SW480 (cell line): ENCODE data around the gene KRT15.

Source experiments
- DNase-seq: peaks from one replicate; pipeline ENCODE4 v3.0.0-alpha.2; 2016; ENCODE audit warnings: low spot score

Gene KRT15

DNA sequence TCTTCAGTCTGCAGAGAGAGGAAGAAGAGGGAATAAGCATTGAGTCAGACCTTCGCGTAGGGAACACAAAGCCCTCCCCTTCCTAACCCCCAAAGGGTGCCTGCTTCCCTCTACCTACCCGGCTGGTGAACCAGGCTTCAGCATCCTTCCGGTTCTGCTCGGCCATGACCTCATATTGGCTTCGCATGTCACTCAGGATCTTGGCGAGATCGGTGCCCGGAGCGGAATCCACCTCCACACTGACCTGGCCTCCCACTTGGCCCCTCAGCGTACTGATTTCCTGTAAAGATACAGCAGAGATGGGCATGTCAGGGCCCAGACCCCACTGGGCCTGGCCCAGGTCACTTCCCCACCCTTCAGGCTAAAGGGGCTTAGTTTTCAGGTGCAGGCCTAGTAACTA, 5.6 kb upstream of the KRT15 start:
- DNase-seq, result no peak

DNA sequence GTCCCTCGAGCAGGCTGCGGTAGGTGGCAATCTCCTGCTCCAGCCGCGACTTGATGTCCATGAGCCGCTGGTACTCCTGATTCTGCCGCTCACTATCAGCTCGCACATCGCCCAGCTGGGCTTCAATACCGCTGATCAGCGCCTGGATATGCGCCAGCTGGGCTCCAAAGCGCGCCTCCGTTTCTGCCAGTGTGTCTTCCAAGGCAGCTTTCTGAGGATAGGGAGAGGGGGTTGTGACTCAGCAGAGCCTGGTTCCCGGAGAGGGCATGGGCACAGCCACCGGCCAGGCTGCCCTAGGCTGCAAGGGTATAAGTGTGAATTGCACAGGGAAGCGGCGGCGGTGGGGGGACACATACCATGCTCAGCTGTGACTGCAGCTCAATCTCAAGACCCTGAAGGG, 5.1 kb upstream of the KRT15 start:
- peak; percentile 66 for DNase-seq

DNA sequence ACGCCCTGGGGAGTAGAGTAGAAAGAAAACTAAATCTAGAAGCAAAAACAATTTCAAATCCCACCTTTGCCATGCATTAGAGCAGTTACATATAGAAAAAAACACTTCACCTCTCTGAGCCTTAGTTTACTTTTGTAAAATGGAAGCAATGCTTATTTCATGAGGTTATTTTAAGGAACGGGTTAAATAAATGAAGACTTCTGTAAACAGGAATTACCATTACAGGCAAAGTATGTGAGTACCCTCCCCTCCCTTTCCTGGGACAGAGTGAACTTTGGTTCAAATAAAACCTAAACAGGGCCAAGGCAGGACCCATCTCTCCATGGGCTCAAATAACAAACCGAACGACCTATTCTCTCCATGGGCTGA, 4.5 kb upstream of the KRT15 start:
- DNase-seq, result no peak

DNA sequence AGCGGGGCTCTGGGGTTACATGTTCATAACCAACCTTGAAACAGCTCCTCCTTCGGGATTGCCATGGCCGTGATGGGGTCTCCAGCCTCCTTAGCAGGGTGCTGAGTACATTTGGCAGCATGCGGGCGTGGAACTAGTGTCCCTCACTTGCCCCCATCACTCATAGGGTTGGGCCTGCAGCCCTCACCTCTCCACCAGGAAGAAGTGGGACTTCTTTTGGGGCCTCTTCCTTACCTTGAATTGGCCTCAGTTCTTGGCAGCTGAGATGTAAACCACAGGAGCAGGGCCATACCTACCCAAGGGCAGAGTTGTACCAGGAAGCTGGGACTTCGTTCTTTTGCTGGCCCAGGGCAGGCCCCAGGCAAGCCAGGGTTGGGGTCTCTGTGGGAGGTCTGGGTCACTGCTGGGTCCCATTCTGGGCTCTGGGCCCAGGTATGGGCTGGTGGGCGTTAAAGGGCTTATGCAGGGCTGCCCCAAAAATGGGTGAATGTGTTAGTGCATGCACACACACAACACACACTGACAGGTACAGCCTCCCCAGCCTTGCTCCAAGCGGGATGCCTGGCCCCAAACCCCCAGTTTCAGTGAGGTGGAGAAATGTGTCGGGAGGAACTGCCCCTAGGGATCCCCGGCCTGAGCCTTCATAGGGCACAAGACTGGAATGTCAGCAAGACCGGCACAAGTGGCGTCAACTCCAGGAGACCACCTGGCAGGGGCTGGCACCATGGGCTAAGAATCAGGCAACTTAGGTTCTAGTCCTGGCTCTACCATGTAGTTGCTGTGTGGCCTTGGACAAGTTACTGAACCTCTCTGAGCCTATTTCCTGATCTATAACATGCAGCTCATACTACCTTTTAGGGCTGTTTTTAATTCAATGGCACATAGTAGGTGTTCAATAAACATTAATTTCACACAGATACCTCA, 3.9 kb upstream of the KRT15 start:
- DNase-seq, result peak; percentile 82

DNA sequence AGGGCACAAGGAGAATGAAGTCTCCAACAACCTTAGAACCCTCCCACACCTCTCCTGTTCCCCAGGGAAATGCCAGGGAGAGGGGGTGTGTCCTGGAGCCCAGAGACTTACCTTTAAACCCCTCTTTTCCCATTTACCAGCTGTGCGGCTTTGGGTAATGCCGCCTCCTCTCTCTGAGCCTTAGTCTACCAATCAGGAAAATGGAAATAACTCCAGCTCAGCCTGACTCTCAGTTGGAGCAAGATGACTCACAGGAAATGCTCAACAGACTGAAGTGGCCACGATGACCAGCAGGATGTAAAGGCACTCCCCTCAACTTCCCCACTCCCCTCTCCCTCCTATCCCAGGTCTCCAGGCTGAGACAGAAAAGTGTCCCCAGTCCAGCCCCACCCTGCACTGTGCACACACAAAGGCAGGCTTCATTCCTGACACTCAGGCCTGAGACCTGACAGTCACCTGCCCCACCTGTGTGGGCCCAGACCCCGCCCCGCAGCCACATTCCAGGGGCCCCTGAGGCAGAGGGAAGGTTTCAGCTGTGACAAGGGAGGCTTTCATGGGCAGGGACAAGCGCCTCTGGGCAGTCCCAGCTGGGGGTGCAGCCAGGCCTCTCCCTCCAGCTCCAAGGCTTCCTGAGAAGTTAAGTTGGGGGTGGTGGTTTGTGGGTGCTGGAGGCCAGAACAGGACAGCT, 3.0 kb upstream of the KRT15 start:
- DNase-seq, result peak; percentile 99

DNA sequence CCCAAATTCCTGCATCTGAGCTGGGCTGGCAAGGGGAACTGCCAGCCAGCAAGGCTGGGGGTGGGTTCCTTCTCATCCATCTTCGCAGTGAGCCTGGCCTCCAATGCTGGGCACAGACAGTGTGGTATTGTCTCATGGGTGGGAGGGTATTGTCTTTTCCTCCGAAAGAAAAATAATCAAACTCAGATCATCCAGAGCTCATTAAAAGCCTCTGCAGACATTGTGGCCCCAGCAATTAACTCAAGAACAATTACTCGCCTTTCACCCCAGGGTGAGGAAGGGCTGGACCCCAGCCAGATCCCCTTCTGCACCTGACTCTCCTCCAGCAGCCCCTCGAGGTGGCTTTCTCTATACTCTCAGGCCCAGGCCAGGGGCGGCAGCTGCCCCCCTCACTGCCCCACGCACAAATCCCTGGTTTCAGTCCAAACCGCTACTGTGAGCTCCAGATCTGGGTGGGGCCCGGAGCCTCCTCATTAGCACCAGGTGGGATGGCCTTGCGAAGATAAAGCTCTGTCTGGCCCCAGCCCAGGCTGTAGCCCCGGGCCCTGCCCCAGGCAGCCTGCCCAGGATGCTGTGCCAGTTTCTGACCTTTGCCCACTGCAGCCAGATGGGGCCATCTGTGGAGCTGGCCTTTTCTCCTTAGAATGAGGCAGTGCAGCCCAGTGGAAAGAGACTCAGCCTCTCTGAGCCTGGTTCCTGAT, 2.3 kb upstream of the KRT15 start:
- peak; percentile 77 for DNase-seq

DNA sequence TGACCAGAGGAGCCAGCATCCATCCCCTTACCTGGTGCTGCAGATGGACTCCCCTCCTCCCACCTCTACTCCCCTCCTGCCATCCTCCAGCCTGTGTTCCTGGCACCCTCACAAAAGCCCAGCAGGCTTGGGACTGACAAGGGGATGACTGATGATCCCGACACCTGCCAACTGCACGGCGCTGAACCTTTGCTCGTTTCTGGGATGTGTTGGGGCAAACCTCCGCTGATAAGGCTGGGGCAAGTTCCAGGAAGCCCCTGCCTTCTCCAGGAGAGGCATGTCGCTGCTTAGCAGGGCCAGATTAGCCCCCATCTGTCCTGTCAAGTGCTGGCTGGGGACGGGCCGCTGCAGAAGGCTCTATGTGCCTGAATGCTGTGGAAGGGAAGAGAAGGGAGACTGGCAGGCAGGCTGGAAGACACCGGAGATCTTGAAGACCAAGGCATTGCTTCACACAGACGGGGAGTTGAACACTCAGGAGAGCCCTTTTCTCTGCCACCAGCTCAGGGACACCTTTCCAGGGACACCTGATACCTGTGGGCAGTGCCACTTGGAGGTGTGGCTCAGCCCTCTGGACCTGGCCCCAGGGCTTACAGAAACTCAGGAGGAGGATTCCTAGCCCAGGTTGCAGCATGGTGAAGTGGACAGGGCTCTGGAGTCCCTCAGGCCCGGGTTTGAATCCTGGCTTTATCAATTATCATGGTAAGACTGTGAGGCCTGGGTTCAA, 973 bp upstream of the KRT15 start:
- no peak for DNase-seq

DNA sequence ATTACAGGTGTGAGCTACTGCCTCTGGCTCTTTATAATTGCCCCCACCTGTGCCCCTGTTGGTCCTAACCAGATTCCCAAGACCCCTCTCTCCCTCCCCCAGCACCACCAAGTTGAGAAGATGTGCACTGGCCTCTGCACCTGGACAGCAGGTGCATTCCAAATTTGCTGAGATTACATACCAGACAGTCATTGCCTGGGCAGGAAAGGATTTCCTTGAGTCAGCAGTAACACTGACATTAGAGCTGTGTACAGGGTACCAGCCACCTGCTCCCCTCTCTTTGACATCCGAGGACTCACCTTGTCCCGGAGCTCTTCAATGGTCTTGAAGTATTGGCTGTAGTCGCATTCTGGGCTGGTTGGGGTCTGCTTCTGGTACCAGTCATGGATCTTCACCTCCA, 659 bp downstream of the KRT15 start:
- no peak for DNase-seq

DNA sequence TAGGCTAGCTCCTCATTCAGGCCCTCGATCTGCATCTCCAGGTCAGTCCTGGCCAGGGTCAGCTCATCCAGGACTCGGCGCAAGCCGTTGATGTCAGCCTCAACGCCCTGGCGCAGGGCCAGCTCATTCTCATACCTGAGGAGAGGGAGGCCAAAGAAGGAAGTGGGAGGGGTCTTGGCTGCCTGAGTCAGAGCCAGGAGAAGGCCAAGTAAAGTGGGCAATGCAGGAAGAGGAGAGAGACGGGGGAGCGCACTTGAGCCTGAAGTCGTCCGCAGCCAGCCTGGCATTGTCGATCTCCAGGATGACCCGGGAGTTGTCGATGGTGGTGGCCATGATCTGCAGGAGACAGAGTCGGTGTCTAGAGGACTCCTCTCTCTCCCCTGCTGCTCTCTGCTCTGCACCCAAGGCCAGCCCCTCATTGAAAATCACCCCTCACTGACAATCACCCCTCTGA, 1.8 kb downstream of the KRT15 start:
- DNase-seq, result no peak

DNA sequence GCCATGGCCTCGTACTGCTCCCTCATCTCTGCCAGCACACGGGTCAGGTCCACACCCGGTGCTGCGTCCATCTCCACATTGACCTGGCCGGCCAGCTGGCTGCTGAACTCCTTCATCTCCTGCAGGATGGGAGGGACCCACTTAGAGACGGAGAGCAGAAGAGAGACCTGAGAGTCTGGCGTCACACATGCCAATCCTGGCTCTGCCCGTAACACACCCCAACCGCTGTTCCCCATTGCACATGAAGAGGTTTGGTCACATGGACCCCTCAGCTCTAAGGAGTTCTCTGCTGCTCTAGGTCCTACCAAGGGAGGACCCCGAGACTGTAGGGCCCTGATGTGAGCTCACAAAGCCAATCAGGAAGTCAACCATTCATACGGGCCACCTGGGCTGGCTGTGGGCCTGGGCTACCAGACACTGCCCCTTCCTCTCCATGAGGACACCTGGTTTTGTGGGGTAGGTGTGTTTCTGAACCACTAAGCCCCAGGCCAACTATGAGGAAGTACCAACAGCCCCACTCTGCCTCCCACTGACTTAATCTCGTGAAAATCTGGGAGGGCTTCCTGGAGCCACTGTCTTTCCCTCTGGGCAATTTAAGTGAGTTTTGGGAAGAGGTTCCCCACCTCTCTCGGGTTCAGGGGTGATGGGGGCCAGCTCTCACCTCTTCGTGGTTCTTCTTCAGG, 2.4 kb downstream of the KRT15 start:
- no peak for DNase-seq

DNA sequence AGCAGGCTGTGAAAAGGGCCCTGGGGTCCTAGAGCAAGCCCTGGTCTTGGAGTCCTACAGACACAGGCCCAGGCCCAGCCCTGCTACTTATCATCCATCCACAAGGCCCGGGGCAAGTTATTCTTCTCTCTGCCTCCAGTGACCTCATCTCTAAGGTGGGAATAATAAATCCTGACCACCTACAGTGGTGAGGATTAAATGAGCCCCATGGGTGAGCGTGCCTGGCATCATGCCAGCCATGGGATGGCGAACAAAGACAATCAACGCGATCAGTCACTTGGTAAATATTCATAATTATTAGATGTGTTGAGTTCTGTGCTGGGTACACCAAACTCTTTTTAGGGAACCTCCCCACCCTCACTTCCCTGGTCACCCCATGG, 5.5 kb downstream of the KRT15 start:
- no peak for DNase-seq

DNA sequence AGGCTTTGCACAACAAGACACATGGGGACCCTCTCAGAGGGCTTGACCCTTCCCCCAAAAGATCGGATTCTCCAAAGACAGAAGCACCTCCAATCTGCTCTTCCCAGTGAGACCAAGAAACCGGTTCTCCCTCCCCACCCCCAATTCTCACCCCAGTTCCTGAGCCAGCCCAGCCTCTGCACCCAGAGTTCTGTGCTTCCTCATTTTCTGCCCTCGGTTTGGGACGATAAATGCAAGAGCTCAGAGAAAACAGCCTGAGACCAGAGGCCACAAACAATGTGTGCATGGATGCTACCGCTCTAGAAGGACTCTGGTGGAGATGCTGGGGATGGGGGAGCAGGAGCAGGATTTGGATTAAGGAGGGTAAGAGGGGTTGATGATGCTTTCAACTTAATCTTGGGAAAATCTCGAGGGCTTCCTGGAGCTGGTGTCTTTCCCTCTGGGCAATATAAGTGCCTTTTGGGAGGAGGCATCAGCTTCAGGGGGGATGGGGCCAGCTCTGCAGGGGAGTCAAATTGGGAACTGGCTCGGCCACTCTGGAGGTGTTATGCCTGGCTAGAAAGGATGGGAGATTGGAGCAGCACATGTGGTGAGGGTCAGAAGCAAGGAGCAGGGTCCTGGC, 6.0 kb downstream of the KRT15 start:
- no peak for DNase-seq

DNA sequence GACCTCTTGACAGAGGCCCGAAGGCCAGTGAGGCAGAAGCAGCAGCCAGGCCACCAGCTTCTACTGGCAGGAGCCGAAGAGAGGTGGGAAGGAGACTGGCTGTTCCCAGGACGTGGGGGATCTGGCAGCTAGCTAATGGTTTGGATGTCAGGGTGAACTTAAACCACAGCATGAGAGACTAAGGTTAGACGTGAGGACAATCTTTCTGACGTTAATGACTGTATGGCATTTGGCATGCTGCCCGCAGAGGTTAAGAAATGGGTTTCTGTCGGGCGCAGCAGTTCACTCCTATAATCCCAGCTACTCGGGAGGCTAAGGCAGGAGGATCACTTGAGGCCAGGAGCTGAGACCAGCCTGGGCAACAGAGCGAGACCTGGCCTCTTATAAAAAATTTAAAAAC, 7.0 kb downstream of the KRT15 start:
- no peak for DNase-seq

DNA sequence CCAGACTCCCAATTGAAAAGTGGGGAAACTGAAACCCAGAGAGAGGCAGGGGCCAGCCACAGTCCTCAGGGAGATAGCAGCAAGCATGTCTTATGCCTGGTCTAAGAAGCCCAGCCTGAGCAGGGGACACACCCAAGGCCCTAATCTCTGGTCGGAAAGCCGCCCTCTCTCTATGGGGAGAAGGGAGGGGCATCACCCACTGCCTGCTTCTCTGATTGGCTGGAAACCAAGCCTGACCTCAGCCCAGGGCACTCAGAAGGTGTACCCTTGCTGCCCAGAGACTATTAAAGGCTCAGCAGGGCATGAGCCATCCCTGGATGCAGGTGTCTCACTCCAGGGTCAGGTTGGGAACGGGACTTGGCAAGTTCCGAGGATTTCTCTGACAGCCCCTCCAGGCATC, 7.6 kb downstream of the KRT15 start:
- DNase-seq, result no peak

DNA sequence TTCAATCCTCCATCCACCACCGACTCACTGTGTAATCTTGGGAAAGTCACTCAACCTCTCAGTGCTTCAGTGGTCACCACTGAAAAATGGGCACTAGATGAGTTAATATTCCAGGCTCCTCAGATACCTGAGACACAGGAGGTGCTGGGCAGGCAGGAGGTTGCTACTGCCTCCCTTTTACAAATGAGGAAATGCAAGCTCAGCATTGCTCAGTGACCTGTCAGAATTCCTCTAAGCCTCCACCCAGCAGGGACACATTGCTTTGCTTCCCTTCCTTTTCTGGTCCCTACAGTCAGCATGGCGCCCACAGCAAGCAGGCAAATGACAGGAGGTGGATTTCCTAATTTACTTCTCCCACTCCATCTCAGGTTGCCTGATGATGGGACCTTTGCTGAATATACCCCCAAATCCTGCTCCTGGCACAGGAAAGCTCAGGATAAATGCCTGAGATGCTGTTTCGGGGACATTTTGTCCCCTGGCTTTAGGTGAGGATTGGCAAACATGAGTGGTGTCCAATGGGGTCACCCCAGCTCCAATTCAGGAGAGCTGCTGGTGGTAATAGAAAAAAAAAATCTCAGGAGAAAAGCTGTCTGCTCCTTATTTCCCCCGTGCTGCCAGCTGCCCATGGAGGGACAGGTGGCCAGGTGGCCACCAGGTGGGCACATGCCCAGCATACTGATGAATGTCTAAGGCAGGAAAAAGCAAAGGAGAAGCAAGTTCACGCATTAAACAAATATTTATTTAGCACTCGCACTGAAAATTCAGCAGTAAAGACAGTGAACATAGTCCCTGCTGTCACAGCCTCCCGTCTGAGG, 8.2 kb downstream of the KRT15 start:
- no peak for DNase-seq

DNA sequence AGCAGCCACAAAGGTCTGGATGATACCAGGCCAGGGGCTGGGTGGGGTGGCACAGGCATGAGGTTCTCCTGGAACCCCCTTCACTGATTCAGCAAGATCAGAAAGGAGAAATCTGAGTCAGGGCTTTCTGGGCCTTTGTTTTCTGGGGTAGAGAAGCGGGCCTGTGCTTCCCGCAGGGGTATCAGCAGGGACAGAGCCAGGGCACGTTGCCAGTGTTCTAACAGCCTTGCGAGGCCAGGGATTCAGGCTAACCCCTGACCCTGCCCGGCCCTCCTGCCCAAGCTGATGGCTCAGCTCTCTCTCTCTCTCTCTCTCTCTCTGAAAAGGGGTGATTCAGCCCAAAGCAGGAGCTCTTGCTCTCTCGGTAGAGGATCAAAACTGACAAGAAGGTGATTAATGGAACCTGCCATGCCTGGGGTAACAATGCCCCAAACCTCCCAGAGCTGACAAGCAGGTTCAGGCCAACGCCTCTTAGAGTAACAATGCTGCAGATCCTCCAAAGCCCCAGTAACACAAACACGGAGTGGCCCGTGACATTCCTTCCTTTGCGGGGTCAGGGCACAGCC, 11.3 kb downstream of the KRT15 start:
- DNase-seq, result no peak

DNA sequence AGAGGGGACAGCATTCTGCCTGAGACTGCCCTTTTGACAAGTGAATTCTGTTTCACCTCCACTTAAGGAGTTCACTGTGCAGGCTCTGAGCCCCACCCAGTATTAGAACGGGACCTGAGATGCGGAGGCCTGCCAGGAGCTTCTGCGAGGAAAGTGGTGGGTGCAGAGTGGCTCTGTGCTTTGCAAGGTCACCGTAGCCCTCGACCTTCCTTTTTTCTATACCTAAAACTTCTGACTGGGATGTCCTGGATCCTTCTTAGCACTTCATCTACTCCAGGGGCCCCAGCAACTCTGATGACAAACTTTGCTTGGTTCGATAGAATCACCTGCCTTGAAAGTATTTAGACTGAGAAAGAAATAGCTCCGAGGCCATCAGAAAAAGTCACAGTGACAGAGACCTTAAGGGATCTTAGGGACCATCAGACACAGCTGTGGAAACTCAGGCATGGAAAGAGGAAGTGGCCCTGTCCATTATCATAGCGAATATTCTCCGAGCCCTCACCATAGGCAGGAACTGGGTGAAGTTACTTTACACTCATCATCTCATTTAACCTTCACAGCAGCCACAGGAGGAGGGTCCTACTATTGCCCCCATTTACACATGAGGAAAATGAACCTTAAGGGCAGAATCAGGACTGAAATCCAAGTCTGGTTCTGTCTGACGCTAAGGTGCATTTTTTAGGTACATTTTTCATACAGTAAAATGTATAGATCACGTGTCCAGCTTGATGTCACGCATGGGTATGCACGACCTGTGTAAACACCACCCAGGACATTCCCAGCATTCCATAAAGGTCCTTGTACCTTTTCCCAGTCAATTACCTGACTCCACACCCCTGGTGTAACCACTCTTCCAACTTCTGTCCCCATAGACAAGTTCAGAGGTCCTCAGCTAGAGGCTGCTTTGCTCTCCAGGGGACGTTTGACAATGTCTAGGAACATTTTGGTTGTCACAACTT, 12.6 kb downstream of the KRT15 start:
- DNase-seq, result peak; percentile 78

DNA sequence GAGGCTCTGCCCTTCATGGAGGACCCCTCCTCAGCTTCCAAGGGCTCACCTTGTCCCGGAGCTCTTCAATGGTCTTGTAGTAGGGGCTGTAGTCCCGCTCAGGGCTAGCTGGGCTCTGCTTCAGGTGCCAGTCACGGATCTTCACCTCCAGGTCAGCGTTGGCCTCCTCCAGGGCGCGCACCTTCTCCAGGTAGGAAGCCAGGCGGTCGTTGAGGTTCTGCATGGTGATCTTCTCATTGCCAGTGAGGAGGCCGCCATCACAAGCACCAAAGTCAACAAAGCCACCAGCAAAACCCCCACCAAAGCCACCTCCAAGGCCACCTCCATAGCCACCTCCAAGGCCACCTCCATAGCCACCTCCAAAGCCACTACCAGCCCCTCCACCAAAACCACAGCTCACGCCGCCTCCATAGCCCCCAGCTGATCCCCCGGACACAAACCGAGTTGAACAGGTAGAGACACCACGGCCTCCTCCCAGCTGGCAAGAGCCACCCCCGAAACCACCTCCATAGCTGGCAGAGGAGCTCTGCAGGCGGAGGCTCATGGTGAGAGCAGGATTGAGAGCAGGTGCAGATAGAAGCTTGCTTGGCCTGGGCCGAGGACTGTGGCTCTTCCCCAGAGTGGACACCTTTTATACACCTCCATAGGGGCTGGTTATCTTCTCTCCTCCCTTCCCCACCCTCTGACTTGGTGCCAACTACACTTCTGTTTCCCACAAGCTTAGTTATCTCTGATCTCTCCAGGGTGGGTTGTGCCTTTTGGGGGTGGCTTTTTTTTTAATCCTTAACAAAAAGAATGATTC, 13.5 kb downstream of the KRT15 start, which contains the start of gene KRT13:
KRT13 (minus strand) TSS at position 606 of the 802 bp plus-strand sequence; CDS start at position 544, 62 bp downstream.
- DNase-seq, result peak; percentile 62
